ENCODE measurements around the gene PLCG1.

PLCG1 gene

GRCh38 chr20:41185013-41185757, 47.8 kb downstream of the PLCG1 start:
- H3K23ac ChIP-seq (ENCODE audit: low read length in 2 of 2), result no peak overlapping the region
- H3K4me3 ChIP-seq (ENCODE audit: insufficient read depth in 1 of 2, low read depth in 1 of 2, low read length in 2 of 2), result no peak overlapping the region
- H2BK5ac ChIP-seq (ENCODE audit: low read depth, low read length, poor library complexity, severe bottlenecking), result no peak overlapping the region
- no peak overlapping the region for H3K27ac ChIP-seq (ENCODE audit: low read length, poor library complexity, severe bottlenecking)
- no peak overlapping the region for H2BK15ac ChIP-seq (ENCODE audit: low read depth, poor library complexity, severe bottlenecking)
- H4K91ac ChIP-seq (ENCODE audit: low read length), result no peak overlapping the region
- peaks cover 9% of the 10 kb centered on the region for H3K4me1 ChIP-seq (ENCODE audit: control insufficient read depth, insufficient read depth, low read depth, low read length)
- no peak overlapping the region for H4K8ac ChIP-seq (ENCODE audit: low read length)
- peaks cover 12% of the 10 kb centered on the region for H3K9me3 ChIP-seq (ENCODE audit: control insufficient read depth, low read length)
- no peak overlapping the region for H3K9ac ChIP-seq (ENCODE audit: low read length)
- H3K14ac ChIP-seq (ENCODE audit: low read length in 2 of 2), result peak overlapping the region in 1 of 2 experiments; percentile 26
- H2AK5ac ChIP-seq (ENCODE audit: low read length, severe bottlenecking), result no peak overlapping the region
- no peak overlapping the region for H2BK120ac ChIP-seq (ENCODE audit: low read depth, low read length)
- 93% methylated on average over 11 of the region's 11 CpGs for WGBS
- H3K4me2 ChIP-seq (ENCODE audit: low read length, poor library complexity, severe bottlenecking), result no peak overlapping the region
- no peaks in the 10 kb centered on the region for H3K27me3 ChIP-seq (ENCODE audit: control insufficient read depth in 1 of 2, insufficient read depth in 1 of 2, low read length in 2 of 2)
- no peak overlapping the region for H3K18ac ChIP-seq (ENCODE audit: low read depth in 1 of 2, low read length in 2 of 2)
- peaks cover 31% of the 10 kb centered on the region in 2 experiments for H3K36me3 ChIP-seq (ENCODE audit: control insufficient read depth in 1 of 2, insufficient read depth in 2 of 2, low read depth in 1 of 2, low read length in 2 of 2)
- no peak overlapping the region for H2BK12ac ChIP-seq (ENCODE audit: low read length in 2 of 2)
- peaks cover 23% of the 10 kb centered on the region for H3K79me1 ChIP-seq (replicated peaks; ENCODE audit: low read length, poor library complexity, severe bottlenecking)
- no peak overlapping the region for H2AFZ ChIP-seq (ENCODE audit: low read depth, low read length)
- H3K4ac ChIP-seq (ENCODE audit: low read depth in 1 of 2, low read length in 2 of 2), result no peak overlapping the region
- DNase-seq, result no peak

- H4K91ac ChIP-seq (ENCODE audit: low read length), result no peak overlapping the region
- H2AFZ ChIP-seq (ENCODE audit: low read depth, low read length), result no peak overlapping the region
Observed at GRCh38 chr20:41187668-41188067, 50.3 kb downstream of the PLCG1 start.

GRCh38 chr20:41191562-41192500, 54.5 kb downstream of the PLCG1 start:
- WGBS, result 96% methylated on average over 5 of the region's 5 CpGs
- Histone ChIP-seq H2BK5ac (ENCODE audit: low read depth, low read length, poor library complexity, severe bottlenecking) (no peak overlapping the region), H3K14ac (ENCODE audit: low read length in 2 of 2) (peak overlapping the region in 1 of 2 experiments; percentile 19), H3K27ac (ENCODE audit: low read length, poor library complexity, severe bottlenecking) (no peak overlapping the region), H2AK5ac (ENCODE audit: low read length, severe bottlenecking) (no peak overlapping the region), H3K4me3 (ENCODE audit: insufficient read depth in 1 of 2, low read depth in 1 of 2, low read length in 2 of 2) (peak overlapping the region in 1 of 2 experiments; percentile 7), H3K9me3 (ENCODE audit: control insufficient read depth, low read length) (peaks cover 53% of the 10 kb centered on the region), H4K91ac (ENCODE audit: low read length) (peak overlapping the region; percentile 18), H3K4ac (ENCODE audit: low read depth in 1 of 2, low read length in 2 of 2) (no peak overlapping the region), H3K36me3 (ENCODE audit: control insufficient read depth in 1 of 2, insufficient read depth in 2 of 2, low read depth in 1 of 2, low read length in 2 of 2) (peaks cover 13 to 28% of the 10 kb centered on the region in 2 experiments), H2AFZ (ENCODE audit: low read depth, low read length) (no peak overlapping the region), H2BK120ac (ENCODE audit: low read depth, low read length) (no peak overlapping the region), H3K4me2 (ENCODE audit: low read length, poor library complexity, severe bottlenecking) (no peak overlapping the region), H2BK15ac (ENCODE audit: low read depth, poor library complexity, severe bottlenecking) (no peak overlapping the region), H3K9ac (ENCODE audit: low read length) (no peak overlapping the region), H2BK12ac (ENCODE audit: low read length in 2 of 2) (no peak overlapping the region), H3K18ac (ENCODE audit: low read depth in 1 of 2, low read length in 2 of 2) (no peak overlapping the region), H3K79me1 (replicated peaks; ENCODE audit: low read length, poor library complexity, severe bottlenecking) (peaks cover 17% of the 10 kb centered on the region), H4K8ac (ENCODE audit: low read length) (no peak overlapping the region), H3K4me1 (ENCODE audit: control insufficient read depth, insufficient read depth, low read depth, low read length) (peaks cover 3% of the 10 kb centered on the region), H3K23ac (ENCODE audit: low read length in 2 of 2) (no peak overlapping the region), H3K27me3 (ENCODE audit: control insufficient read depth in 1 of 2, insufficient read depth in 1 of 2, low read length in 2 of 2) (no peaks in the 10 kb centered on the region)
- DNase-seq, result no peak

More at GRCh38 chr20:41187668-41188067, 50.3 kb downstream of the PLCG1 start:
- H2AK5ac ChIP-seq (ENCODE audit: low read length, severe bottlenecking), result no peak overlapping the region
- H3K4ac ChIP-seq (ENCODE audit: low read depth in 1 of 2, low read length in 2 of 2), result no peak overlapping the region
- no peak overlapping the region for H3K4me3 ChIP-seq (ENCODE audit: insufficient read depth in 1 of 2, low read depth in 1 of 2, low read length in 2 of 2)
- H4K8ac ChIP-seq (ENCODE audit: low read length), result no peak overlapping the region
- H2BK5ac ChIP-seq (ENCODE audit: low read depth, low read length, poor library complexity, severe bottlenecking), result no peak overlapping the region
- H3K36me3 ChIP-seq (ENCODE audit: control insufficient read depth in 1 of 2, insufficient read depth in 2 of 2, low read depth in 1 of 2, low read length in 2 of 2), result peaks cover 28 to 37% of the 10 kb centered on the region in 2 experiments
- H3K27ac ChIP-seq (ENCODE audit: low read length, poor library complexity, severe bottlenecking), result no peak overlapping the region
- H3K23ac ChIP-seq (ENCODE audit: low read length in 2 of 2), result no peak overlapping the region
- peaks cover 37% of the 10 kb centered on the region for H3K9me3 ChIP-seq (ENCODE audit: control insufficient read depth, low read length)
- H3K14ac ChIP-seq (ENCODE audit: low read length in 2 of 2), result no peak overlapping the region
- no peak overlapping the region for H3K9ac ChIP-seq (ENCODE audit: low read length)
- H3K27me3 ChIP-seq (ENCODE audit: control insufficient read depth in 1 of 2, insufficient read depth in 1 of 2, low read length in 2 of 2), result no peaks in the 10 kb centered on the region
- H3K4me1 ChIP-seq (ENCODE audit: control insufficient read depth, insufficient read depth, low read depth, low read length), result peaks cover 8% of the 10 kb centered on the region
- no peak overlapping the region for H3K4me2 ChIP-seq (ENCODE audit: low read length, poor library complexity, severe bottlenecking)
- no peak for DNase-seq
- peaks cover 28% of the 10 kb centered on the region for H3K79me1 ChIP-seq (replicated peaks; ENCODE audit: low read length, poor library complexity, severe bottlenecking)
- H2BK120ac ChIP-seq (ENCODE audit: low read depth, low read length), result no peak overlapping the region
- H2BK15ac ChIP-seq (ENCODE audit: low read depth, poor library complexity, severe bottlenecking), result no peak overlapping the region
- H2BK12ac ChIP-seq (ENCODE audit: low read length in 2 of 2), result no peak overlapping the region
- H3K18ac ChIP-seq (ENCODE audit: low read depth in 1 of 2, low read length in 2 of 2), result no peak overlapping the region

- Histone ChIP-seq H3K4me2 (ENCODE audit: low read length, poor library complexity, severe bottlenecking) (no peak overlapping the region), H3K23ac (ENCODE audit: low read length in 2 of 2) (no peak overlapping the region), H3K4me1 (ENCODE audit: control insufficient read depth, insufficient read depth, low read depth, low read length) (peaks cover 3% of the 10 kb centered on the region), H3K27me3 (ENCODE audit: control insufficient read depth in 1 of 2, insufficient read depth in 1 of 2, low read length in 2 of 2) (no peaks in the 10 kb centered on the region), H4K8ac (ENCODE audit: low read length) (no peak overlapping the region), H2BK5ac (ENCODE audit: low read depth, low read length, poor library complexity, severe bottlenecking) (no peak overlapping the region), H3K4me3 (ENCODE audit: insufficient read depth in 1 of 2, low read depth in 1 of 2, low read length in 2 of 2) (peak overlapping the region in 1 of 2 experiments; percentile 7), H3K4ac (ENCODE audit: low read depth in 1 of 2, low read length in 2 of 2) (no peak overlapping the region), H2AK5ac (ENCODE audit: low read length, severe bottlenecking) (no peak overlapping the region), H2BK12ac (ENCODE audit: low read length in 2 of 2) (no peak overlapping the region), H3K18ac (ENCODE audit: low read depth in 1 of 2, low read length in 2 of 2) (no peak overlapping the region), H3K79me1 (replicated peaks; ENCODE audit: low read length, poor library complexity, severe bottlenecking) (peaks cover 18% of the 10 kb centered on the region), H3K36me3 (ENCODE audit: control insufficient read depth in 1 of 2, insufficient read depth in 2 of 2, low read depth in 1 of 2, low read length in 2 of 2) (peaks cover 13 to 29% of the 10 kb centered on the region in 2 experiments), H3K14ac (ENCODE audit: low read length in 2 of 2) (no peak overlapping the region), H2BK120ac (ENCODE audit: low read depth, low read length) (no peak overlapping the region), H3K9ac (ENCODE audit: low read length) (no peak overlapping the region), H3K9me3 (ENCODE audit: control insufficient read depth, low read length) (peaks cover 58% of the 10 kb centered on the region), H2AFZ (ENCODE audit: low read depth, low read length) (no peak overlapping the region), H3K27ac (ENCODE audit: low read length, poor library complexity, severe bottlenecking) (no peak overlapping the region), H2BK15ac (ENCODE audit: low read depth, poor library complexity, severe bottlenecking) (no peak overlapping the region), H4K91ac (ENCODE audit: low read length) (no peak overlapping the region)
- 89% methylated on average over 3 of the region's 3 CpGs for WGBS
- no peak for DNase-seq
Observed at GRCh38 chr20:41192575-41192974, 55.2 kb downstream of the PLCG1 start.
